AG08395 (cell line): ENCODE measurements around the gene MNDA.

Experiments used
- DNase-seq: peaks from one replicate; pipeline ENCODE4 v3.0.0; 2012; ENCODE audit warnings: mixed read lengths, low spot score

MNDA gene

DNA sequence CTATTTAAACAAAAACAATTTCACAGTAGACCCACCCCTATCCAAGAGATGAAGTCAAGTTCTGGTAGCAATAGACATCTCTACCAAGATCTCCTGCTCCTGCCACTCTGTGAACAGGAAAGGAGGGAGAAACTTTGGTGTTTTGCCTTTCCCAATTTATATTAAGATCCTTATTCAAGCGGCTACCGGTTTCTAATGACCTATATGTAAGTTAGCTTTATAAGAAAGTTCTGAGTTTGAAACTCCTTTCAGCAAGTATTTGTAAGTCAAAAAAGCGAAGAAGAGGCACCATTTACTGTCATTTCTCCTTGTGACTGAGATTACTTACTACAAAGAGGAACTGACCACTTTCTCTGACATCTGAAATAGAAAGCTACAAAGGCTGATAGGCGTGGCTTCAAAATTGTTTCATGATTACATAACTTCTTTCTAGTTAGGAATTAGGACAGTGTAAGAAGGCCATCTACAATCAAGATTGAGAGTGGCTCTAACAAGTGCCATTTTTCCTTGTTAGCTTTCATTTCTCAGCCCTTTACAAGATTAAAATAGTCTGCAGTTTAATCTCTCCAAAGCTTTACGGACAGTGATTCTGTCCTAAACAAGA lies at the start of gene MNDA:
MNDA (plus strand) TSS at position 448 of the 604 bp plus-strand sequence. CDS start 10,803 bp downstream, outside the sequence.
- no peak for DNase-seq

DNA sequence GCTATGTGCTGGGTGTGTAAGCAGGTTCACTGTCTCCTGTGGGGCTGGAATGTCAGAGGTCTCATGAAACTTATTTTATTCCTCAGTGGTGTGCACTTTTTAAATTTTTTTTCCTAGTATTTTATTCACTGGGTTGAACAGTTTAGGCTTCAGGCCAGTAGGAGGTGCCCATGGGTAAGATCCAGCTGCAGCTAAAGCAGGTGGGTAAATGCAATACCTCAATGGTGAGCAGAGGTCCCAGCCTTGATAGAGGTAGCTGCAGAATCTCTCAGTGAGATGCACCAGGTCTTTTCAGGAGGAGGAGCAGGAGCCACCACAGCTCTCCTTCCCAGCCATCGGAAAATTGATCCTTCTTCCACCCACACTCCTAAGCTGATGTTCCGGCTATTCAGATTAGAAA lies 37.5 kb upstream of the MNDA start:
- no peak for DNase-seq

DNA sequence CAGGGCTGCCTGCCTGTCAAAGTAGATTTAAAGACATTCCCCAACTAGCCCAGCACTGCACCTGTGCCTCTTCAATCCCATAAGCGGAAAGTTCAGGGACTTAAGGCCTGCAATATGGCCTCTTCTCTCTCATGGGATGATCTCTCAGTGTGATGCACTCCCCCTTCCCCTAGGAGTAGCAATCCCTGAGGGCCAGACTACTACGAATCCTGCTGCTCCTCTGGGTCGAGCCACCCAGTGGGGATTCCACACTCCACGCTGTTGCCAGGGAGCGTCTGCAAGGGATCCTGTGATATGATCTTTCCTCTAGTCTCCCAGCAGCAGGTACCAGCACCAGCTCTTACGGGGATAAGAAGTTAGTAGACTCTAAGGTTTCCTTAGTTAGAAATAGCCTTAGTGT lies 36.9 kb upstream of the MNDA start:
- DNase-seq, result no peak

DNA sequence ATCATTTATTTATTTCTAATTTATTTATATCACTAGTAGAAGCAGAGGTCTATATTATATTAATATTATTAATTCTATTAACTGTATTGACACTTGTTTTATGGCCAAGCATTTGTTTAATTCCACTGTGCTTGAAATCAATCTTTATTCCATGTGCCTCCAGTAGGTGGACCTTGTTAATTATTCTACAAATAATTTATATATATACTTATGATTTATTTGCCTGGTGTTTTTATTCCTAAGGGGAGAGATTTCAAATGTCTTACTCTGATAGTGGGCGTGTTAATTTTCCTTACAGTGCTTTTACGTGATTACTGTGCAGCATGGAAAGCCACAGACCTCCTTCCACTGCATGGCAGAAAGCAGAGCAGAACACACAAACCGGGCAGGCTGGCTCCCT lies 32.6 kb upstream of the MNDA start:
- no peak for DNase-seq

DNA sequence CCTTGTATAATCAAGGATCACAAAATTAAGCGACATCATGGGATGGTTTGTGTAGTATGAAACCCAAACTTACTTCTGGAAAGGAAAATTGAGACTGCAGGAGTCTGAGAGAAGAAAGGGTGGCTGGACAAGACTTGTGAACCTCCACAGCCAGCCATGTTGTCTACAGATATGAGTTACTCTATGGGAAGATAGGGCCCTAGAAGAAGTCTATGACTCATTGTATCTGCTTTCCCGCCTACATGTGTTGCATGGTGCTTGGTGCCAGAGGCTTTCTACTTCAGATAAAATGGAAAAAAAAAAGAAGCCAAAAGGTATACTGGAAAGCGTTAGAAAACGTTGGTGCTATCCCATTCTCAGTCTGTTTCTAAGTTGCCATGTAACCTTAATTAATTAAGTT lies 31.5 kb upstream of the MNDA start:
- no peak for DNase-seq

DNA sequence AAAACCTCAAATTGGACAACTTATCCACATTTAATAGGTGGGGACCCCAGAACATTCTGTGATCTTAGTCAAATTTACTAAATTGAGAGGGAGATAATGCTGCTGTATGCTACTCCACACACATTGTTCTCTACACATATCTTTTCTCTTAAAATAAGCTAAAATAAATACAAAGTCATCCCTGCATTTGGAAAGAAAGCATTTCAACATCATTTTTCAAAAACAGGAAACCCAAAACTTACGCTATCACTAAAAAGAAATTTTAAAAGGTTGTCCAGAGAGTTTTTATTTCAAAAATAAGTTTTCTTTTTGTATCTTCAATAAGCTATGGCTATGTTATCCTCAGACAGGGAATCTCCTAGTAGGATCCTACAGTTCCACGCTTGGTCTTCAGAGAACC lies 30.6 kb upstream of the MNDA start:
- no peak for DNase-seq

DNA sequence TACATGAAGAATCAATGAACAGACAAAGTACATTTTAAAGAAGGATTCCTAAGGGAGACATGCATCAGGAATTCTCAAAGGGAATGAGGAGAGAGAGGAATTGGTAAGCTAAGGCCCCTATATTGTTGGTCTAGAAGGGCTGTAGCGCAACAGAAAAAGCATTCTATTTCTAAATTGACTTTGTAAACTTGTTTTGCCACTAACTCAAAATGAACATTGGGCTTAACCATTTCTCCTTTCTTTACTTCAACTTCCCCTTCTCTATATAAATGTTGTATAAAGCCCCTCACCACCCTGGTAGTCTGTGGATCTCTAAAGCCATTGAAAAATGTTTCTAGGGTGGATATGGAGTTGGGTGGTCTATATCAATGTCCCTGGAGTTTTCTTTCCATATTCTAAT lies 29.8 kb upstream of the MNDA start:
- no peak for DNase-seq

DNA sequence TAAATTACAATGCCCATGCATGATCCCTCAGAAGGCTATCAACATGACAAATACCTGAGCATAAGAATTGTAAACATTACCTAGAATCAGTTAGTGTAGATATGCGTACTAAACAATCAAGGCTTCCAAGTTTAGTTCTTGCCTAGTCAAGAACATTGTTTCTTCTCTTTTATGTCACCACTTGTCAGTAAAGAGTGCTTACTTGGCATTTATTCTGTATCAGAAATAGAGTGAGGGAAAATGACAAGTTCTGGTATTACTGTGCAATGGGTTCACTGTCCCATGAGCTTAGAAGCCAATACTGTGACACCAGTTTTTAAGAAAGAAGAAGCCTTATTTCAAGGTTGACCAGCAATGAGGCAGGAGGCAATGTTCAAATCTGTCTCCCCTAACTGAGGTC lies 27.5 kb upstream of the MNDA start:
- no peak for DNase-seq

DNA sequence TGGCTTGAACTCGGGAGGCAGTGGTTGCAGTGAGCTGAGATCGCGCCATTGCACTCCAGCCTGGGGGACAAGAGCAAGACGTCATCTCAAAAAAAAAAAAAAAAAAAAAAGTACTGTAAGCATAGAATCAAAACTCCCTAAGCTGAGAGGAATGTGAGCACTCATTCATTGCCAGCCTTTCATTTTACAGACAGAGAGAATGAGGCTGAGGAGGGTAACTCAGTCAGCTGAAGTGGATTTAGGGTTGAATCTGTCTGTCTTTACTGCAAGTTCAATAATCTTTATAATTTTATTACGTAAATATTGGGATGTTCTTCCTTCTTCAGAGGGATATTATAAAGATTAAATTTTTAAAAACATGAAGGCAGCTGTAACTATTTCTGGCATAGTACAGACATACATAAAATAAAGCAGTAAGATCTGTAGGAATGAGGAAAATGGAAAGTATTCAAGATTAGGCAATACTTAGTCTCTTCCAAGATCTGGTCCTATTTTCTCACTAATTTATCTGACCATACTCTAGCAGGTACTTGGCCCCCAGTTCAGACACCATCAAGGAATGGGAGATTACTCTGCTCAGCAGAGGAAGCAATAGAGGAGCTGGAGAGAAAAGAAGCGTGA lies 24.1 kb upstream of the MNDA start:
- no peak for DNase-seq

DNA sequence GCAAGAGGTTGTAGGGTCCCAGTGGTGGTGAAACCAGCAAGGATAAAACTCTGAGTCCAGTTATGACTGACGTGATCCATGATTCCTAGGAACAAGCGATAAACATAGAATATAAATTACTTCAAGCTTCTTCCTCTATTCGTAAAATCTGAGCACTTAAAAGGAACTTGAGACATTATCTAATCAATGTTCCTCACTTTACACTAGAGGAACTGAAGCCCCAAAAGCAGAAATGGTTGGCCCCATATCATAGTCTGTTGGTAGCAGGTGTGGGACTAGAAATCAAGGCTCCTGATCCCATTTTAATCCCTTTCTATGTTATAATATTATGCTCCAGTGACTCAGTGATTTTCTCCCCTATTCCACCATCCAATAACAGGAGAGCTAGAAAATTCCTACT lies 21.9 kb upstream of the MNDA start:
- DNase-seq, result no peak

DNA sequence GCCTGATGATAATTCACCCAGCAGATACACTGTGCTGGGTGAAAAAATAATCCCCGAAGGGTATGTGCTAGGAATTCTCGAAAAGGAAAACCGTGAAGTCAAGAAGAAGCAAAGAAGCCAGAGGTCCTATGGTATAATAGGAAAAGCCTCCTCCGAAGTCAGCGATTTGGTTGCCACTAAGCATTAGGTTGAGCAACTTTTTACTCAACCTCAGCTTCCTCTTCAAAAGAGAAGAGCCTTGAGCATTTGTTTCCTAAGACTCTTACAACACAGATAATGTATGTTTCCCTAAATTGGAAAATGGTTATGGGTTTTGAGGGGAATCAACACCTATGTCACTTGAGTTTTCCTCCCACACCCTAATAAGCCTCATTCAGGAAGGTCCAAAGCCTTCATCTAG lies 21.3 kb upstream of the MNDA start:
- DNase-seq, result no peak

DNA sequence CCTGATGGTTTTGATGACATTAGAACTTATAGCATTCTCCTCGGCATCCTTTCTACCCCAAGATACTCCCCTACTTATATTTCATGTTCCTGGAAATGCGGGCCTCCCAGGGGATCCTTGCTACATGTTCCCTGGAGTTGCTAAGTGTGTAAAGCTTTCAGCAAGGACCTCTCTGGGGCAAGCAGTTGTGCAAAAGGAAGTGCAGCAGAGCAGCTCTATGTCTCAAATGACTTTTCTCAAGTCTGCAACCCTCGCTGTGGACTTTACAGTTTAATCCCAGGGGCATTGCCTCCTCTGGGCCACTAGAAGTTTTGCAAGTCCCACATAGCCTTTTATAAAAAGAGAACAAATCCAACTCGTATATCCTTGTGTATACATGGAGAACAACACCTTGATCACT lies 20.8 kb upstream of the MNDA start:
- no peak for DNase-seq

DNA sequence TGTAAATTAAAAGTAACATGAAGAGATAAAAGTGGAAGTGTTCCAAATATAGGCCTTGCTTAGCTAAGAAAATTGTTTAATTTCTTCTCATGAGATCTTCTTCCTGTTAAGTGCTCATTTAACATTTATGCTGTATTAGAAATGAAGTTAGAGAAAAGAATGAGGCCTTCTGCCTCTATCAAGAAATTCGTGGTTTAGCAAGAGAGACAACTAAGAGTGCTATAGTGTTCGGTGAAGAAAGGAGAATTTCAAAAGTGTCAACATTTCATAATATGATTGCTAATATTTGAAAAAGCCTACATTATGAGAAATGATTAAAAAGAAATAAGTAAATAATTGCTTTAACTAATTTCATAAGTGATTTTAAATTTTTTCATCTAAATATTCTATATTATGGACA lies 18.8 kb upstream of the MNDA start:
- DNase-seq, result no peak

DNA sequence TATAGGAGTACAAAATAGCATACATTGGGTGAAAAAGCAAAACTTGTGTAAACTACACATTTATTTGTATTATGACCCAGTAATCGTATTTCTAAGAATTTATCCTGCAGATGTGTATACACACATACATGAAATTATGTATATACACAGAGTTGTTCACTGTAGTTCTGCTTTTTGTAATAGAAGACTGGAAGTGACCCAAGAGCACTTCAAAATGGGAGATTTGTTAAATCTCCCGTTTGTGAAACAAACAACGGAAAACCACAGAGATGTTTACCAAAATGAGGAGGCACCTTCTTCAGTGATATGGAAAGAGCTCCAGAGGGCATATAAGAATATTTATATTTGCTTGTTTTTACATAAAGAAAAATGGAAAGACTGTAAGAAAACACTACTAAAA lies 18.0 kb upstream of the MNDA start:
- no peak for DNase-seq

DNA sequence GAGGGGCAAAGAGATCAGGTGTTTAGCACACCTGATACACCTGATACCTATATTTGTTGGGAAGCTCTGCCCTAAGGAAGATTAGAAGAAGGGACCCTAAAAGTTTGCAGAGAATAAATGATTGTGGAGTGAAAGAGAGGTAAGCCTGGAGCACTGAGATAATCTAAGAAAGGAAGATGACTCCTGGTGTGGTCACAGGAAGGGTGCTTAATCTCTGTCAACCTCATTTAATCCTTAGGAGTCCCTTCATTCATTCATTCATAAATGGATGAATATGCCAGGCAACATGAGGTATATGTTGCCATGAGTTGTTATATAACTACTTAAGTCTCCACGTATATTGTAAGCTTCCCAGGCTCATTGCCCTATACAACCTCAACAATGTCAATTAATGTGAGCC lies 16.2 kb upstream of the MNDA start:
- DNase-seq, result no peak

DNA sequence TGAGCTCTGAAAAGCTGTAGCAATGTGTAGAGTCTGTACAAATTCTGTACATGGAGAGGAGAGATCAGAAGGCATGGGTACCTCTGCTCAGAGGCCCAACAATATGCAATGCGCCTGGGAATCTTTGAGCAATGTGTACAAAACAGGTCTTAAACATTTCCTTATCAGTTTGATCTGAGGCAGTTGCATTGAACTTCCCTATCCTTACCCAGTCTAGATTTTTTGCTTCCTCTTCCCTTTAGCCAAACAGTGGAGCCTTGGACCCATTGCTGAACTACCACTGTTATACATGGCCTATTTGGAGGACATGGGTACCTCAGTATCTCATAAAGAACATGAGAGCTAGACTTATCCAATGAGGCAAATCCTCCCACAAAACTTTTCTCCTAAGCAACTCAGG lies 12.6 kb upstream of the MNDA start:
- no peak for DNase-seq

DNA sequence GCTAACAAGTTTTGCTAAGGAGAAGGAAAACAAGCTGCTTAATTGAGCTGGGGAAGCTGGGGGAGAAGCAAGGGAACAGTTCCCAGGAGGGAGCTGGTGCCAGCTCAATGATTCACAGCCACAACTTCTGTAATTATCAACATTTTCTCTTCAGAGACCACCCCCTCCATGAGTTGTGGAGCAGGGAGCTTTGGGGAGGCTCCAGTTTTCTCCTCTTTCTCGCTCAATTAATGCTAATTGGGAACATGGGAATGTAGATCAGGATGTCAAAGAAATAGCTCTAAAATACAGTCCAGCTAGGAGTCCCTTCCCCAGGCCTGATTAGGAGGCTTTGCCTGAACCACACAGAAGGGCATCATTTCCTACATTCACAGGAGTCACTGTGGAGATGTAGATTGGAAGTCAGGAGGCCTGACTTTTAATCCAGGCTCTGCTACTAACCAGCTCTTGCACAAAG lies 12.1 kb upstream of the MNDA start:
- no peak for DNase-seq

DNA sequence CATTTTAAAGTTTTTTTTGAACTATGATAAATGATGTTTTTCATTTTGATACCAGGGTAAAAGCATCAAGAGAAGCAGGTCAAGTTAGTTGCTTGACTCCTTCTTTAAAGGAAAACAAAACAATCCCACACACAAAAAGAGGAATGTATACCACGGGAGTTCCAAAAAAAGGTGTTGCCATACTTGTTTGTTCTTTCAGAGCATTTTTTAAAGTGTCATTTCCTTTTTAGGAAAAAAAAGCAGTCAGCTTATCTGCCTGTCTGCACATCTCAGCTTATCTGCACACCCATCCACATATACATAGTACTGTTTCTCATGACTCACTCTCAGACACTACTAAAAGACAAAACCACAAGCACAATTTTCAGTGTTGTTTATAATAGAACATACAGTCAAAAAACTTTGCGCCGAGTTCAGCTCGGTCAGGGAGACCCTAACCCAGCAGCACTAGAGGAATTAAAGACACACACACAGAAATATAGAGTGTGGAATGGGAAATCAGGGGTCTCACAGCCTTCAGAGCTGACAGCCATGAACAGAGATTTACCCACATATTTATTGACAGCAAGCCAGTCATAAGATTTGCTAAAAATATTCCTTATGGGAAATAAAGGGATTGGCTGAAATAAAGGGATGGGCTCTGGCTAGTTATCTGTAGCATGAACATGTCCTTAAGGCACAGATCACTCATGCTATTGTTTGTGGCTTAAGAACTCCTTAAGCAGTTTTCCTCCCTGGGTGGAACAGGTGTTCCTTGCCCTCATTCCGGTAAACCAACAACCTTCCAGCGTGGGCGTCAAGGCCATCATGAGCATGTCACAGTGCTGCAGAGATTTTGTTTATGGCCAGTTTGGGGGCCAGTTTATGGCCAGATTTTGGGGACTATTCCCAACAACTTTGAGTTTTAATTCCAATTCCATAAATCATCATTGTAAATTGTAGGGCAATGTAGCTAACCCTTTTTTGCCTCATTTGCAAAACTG lies 11.4 kb upstream of the MNDA start:
- no peak for DNase-seq

DNA sequence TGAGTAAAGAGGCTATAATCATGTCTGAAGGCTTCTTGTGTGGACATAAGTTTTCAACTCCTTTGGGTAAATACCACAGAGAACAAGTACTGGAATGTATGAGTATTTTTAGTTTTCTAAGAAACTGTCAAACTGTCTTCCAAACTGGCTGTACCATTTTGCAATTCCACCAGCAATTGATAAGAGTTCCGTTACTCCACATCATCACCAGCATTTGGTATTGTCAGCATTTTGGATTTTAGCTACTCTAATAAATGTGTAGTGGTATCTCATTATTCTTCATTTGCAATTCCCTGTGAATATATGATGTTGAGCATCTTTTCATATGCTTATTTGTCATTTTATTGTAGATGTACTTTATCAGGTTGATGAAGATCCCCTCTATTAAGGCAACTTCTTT lies 9.4 kb upstream of the MNDA start:
- DNase-seq, result no peak

DNA sequence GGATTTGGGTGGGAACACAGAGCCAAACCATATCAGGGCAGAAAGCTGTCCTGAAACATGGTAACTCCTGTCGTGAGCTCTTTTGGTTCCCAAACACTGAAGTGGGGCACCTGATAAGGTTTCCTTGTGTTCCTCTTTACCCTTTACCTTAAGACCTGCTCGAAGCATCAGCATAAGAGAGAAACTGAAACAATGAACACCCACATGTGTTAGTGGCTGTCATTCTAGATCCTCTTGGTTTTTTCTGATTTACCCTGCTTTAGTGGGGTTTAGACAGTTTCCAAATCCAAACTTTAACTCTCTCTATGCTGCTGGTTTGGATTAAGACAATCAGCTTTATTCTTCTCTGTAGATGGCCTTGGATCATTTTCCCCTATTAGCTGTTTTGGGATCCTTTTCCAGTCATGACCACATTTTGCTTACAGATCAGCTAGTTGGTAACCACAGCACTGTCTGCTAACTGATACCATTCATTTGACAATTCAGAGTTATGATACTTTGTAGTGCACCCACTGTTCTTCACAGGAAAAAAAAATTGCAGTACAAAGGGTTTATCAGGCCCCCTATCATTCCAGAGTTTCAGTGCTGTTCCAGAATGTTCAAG lies 975 bp upstream of the MNDA start:
- no peak for DNase-seq

DNA sequence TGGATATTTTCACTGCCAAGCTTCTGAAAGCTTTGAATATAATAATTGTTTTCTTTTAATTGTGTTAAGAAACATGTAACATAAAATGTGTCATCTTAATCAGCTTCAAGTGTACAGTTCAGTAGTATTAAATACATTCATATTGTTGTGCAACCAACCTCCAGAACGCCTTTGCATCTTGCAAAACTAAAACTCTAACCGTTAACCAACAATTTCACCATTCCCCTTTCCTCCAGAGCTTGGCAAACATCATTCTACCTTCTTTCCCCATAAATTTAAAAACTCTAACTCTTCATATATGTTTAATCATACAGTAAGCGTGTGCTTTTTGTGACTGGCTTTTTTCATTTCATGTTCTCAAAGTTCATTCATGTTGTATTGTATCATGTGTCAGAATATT lies 2.1 kb downstream of the MNDA start:
- no peak for DNase-seq

DNA sequence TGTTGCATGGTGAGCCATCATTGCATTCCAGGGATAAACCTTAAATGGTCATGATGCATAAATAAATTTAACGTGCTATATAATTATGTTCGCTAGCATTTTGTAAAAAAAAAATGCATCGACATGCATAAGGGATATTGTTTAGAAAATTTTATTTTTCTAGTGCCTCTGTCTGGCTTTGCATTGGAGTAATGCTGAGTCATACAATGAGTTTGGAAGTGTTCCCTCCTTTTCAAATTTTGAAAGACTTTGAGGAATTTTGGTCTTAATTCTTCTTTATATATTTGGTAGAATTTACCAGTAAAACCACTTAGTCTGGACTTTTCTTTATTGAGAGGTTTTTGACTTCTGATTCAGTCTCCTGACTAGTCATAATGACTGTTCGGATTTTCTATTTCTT lies 4.9 kb downstream of the MNDA start:
- DNase-seq, result no peak

DNA sequence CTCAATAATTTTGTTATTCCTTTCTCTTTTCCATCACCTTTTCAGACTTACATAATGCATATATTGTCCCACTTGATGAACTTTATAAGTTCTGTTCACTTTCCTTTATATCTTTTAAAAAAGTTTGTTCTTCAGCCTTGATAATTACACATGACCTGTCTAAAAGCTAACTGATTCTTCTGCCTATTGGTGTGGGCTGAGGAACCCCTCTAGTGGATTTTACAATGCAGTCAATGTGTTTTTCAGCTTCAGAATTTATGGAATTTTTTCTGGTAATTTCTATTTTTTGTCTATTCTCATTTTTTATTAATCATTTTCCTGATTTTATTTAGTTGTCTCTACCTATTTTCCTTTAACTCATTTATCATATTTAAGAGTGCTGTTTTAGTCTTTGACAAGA lies 7.5 kb downstream of the MNDA start:
- no peak for DNase-seq
